ENCODE results near the gene TGFBR2.

Gene TGFBR2

DNA sequence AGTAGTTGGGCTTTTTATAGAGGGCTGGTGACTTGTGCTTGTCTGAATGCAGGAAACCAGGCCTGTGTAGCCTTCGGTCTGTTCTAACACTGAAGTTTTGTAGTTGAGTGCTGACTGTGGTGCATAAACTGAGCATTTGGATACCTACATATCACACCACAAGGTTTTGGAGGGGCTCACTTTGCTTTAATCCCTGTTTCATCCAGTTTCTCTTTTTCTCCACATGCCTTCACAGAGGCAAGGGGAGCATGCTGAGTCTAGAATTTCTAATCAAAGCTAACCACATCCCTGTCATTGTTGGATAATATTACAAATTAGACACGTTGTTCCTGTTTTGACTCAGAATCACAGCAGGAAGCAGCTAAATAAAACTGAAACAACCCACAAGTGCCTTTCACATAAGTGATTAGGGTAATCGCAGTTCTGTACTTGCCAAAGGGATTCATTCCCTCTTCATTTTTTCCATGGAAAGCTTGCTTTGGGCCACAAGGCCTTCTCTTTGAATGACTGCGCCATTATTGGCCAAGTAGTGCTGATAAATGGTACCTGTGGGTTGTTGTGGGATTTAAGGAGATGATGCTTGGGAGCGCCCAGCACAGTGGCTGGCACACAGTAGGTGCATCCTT, 48.9 kb downstream of the TGFBR2 start:
- TF ChIP-seq, protein P1, sequence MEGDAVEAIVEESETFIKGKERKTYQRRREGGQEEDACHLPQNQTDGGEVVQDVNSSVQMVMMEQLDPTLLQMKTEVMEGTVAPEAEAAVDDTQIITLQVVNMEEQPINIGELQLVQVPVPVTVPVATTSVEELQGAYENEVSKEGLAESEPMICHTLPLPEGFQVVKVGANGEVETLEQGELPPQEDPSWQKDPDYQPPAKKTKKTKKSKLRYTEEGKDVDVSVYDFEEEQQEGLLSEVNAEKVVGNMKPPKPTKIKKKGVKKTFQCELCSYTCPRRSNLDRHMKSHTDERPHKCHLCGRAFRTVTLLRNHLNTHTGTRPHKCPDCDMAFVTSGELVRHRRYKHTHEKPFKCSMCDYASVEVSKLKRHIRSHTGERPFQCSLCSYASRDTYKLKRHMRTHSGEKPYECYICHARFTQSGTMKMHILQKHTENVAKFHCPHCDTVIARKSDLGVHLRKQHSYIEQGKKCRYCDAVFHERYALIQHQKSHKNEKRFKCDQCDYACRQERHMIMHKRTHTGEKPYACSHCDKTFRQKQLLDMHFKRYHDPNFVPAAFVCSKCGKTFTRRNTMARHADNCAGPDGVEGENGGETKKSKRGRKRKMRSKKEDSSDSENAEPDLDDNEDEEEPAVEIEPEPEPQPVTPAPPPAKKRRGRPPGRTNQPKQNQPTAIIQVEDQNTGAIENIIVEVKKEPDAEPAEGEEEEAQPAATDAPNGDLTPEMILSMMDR (conservative IDR thresholded peaks at IDR 0.05; ENCODE audit: control insufficient read depth, insufficient read depth, low read depth, low read length): no peak

DNA sequence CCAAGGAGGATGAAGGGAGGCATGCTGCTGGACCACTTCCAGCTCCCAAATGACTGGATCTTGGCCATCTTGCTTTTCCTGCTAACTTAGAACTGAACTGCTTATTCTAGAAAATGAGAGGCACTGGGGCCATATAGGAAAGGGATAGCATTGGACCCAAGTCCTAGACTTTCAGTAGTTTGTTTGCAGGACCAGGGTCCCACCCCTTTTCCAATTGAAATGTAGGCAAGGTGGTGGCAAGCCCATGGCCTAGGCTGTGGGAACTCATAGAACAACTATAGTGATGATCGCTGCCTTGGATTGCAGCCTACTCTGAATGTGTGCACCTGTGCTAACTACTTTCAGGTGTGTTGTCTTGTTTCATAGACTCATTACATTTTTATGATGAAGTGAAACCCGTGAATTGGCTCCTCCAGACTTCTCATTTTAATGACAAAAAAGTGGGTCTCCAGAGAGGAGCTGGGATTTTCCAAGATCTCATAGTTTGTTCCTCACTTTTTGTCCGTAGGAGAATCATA, 50.3 kb downstream of the TGFBR2 start:
- no peak for DNase-seq (ENCODE audit: low read depth)
- no peak overlapping the region for H3K4me3 ChIP-seq (ENCODE audit: control insufficient read depth, low read depth, low read length)
- TF ChIP-seq, protein P1 (conservative IDR thresholded peaks at IDR 0.05; ENCODE audit: control insufficient read depth, insufficient read depth, low read depth, low read length): no peak

More for the DNA sequence above, 48.9 kb downstream of the TGFBR2 start:
- no peak overlapping the region for H3K4me3 ChIP-seq (ENCODE audit: control insufficient read depth, low read depth, low read length)
- peak; percentile 41 for DNase-seq (ENCODE audit: low read depth)

DNA sequence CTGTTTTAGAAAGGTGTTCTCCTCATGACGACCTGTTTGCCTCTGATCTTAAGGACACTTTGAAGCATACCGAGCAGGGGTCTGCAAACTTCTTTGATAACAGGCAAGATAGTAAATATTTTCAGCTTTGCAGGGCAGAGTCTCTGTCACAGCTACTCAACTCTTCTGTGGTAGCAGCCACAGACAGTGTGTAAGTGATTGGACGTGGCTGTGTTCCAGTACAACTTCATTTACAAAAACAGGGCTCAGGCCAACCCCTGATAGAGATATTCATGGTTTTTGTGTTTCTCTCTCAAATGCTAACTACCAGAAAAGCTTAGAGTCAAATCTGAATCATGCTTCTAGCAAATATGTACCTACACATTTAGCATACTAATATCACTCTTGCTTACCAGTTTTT, 51.5 kb downstream of the TGFBR2 start:
- H3K4me3 ChIP-seq (ENCODE audit: control insufficient read depth, low read depth, low read length): no peak overlapping the region
- TF ChIP-seq, protein P1 (conservative IDR thresholded peaks at IDR 0.05; ENCODE audit: control insufficient read depth, insufficient read depth, low read depth, low read length): no peak
- peak; percentile 49 for DNase-seq (ENCODE audit: low read depth)

DNA sequence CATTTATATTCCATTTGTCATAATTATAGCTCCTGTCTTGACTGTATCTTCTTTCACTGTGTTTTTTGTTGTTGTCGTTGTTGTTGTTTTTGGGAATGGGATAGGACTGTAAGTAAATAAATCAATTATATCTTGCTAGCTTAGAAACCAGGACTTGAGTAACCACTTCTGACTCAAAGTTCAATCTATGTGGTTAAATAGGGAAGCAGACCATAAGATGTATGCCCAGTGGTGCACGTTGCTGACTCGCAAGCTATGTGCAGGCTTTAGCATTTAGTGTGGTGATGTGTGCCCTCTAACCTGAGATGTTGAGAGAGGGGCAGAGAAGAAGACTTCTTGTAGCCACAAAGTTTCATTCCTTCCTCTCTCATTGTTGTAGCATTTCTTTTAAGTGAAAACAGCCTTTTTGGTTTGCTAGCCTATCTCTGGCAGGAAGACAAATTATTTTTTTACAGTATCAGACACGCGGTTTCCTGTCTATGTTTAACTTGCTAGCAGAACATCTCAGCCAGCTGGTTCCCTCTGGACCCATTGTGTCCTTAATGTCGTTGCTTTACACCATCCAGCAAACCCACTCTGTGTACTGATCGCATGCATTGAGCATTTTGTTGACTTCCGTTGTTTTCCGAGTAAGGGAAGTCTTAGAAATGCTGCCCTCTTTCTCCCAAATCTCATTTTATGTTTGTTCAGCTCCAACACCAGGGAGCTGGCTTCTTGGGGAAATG, 52.1 kb downstream of the TGFBR2 start:
- H3K4me3 ChIP-seq (ENCODE audit: control insufficient read depth, low read depth, low read length): peak overlapping the region; percentile 11
- TF ChIP-seq, protein P1 (conservative IDR thresholded peaks at IDR 0.05; ENCODE audit: control insufficient read depth, insufficient read depth, low read depth, low read length): no peak
- DNase-seq (ENCODE audit: low read depth): peak; percentile 85

DNA sequence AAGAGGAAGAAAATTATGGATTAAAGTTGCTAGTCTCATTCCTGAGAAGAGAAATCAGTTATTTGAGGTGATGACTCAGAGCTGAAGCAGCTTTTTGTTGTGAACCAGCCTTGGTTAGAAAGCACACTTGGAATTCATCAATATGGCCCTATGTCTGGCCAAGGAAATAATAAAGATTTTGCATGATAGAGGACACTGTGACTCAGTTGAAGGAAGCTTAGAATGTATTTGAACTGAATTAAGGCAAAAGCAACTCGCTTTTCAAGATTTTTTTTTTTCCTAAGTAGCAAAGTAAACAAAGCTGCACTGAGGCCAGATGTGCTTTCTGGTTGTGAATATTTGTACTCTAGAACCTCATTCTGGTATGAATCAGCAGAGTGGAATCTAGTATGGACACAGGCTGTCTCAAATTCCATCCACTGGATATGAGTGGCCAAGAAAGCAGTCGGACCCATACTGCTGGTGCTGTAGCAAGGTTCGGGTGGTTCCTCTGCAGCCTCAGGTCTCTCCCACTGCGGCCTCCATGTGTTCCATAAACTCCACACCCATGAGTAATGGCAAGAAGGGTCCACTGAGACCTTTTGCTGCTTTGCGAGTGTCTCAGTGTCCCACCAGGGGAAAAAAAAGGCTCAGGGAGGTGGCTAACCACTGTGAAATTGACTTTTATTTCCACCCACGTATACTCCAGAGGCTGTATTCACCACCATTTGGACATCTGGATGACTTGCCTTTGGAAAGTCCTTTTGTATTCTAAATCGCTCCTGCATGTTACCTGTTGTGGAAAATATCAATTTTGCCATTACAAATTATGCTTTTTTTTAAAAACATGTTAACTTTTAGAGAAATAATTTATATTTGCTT, 53.1 kb downstream of the TGFBR2 start:
- TF ChIP-seq, protein P1 (conservative IDR thresholded peaks at IDR 0.05; ENCODE audit: control insufficient read depth, insufficient read depth, low read depth, low read length): no peak
- DNase-seq (ENCODE audit: low read depth): peak; percentile 97
- no peak overlapping the region for H3K4me3 ChIP-seq (ENCODE audit: control insufficient read depth, low read depth, low read length)

DNA sequence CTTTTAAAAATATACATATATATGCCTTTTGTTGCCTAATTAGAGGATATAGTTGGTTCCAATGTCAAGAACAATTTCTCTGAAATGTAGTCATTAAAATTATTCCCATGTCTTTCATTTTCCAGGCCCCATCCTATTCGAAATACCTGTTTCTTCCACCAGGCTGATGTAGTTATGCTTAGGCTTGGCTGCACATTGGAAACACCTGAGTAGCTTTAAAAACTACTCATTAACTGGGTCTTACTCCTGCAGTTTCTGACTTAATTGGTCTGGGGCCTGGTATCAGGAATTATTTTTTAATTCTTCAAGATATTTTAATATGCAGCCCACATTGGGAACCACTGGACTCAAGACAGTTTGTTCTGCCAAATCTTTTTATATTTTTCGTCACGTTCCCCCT, 53.7 kb downstream of the TGFBR2 start:
- no peak overlapping the region for H3K4me3 ChIP-seq (ENCODE audit: control insufficient read depth, low read depth, low read length)

More for the DNA sequence above, 53.7 kb downstream of the TGFBR2 start:
- TF ChIP-seq, protein P1 (conservative IDR thresholded peaks at IDR 0.05; ENCODE audit: control insufficient read depth, insufficient read depth, low read depth, low read length): no peak
- DNase-seq (ENCODE audit: low read depth): no peak
